GM19438 (cell line): ENCODE data around the gene NUP133.
"Not testable (repeated sequence)": the region's sequence is repeated elsewhere in the genome, so short reads cannot be mapped to it uniquely, and the experiment has no call there.

ENCODE experiments used
- ATAC-seq: cut with Tn5 transposase; IDR thresholded peaks from one replicate; pipeline ENCODE4 v1.9.1; 2021; ENCODE audit warnings: low read depth; ENCODE audit not compliant: unreplicated experiment

Gene NUP133

DNA sequence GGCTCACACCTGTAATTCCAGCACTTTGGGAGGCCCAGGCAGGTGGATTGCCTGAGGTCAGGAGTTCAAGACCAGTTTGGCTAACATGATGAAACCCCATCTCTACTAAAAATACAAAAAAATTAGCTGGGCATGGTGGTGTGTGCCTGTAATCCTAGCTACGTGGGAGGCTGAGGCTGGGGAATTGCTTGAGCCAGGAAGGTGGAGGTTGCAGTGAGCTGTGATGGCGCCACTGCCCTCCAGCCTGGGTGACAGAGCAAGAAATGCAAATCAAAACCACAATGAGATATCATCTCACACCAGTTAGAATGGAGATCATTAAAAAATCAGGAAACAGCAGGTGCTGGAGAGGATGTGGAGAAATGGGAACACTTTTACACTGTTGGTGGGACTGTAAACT lies 3.1 kb upstream of the NUP133 start:
- ATAC-seq = not testable (repeated sequence)

- ATAC-seq = no peak
Measured at GRCh38 chr1:229509576-229509975, 1.4 kb upstream of the NUP133 start.

DNA sequence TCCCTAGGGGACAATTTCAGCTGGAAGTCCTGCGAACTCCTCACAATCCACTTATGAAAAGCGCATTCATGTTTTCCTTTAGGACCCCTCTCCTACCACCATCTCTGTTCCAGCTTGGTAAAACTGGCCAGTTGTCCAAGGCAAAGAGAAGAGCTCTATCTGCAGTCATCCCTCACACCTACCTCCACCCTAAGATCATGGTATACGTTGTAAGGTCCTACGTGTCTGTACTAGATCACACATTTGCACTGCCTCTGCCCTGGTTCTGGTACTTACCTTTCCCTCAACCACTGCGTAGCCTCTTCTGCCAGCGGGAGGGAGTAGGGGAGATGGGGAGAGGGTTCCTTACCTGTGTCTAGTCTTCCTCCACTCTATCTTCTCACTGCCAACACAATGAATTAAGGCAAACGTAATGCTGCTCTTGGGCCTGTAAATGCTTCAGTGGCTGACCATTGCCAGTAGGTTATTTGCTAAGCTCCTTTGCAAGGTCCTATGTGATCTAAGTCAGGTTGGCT lies 739 bp upstream of the NUP133 start:
- no peak for ATAC-seq

- no peak for ATAC-seq
Measured at GRCh38 chr1:229507502-229507901, 639 bp downstream of the NUP133 start.

GRCh38 chr1:229506633-229507032 lies 1.5 kb downstream of the NUP133 start:
- no peak for ATAC-seq

GRCh38 chr1:229495782-229496181 lies 12.4 kb downstream of the NUP133 start:
- ATAC-seq = no peak

DNA sequence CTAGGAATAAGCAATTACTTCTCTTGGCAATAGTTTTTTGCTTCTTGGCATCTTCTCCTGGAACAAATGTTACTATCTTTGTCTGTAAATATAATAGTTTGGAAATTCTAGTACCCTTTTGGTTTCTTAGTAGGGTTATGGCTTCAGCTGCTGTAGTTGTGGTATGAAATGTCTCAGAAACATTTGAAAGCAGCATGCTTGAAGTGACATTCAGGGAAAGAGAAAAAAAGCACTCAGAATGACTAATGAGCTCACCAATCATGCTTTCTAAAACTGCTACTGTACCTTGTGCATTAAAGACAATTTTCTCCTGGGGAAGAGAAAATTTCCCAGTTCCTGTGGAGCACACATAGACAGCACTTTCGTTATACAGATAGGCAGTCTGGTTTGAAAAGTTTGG lies 21.0 kb downstream of the NUP133 start:
- ATAC-seq = no peak

DNA sequence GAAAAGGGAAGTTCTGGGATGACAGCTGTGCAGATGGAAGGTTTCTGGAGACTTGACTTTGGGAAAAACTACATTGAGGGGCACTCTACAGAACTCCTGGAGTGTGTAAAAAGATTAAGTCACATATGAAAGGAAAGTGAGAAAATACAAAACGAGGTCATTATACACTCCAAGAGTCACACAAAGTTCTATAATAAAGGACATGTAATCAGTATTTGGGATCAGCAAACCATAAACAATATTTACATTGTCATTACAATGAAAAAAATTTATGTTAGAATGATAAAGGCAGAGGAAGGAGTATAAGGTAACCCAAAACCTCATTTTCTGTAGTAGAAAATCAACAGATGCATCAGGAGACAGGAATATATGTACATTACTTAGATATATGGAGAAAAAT lies 22.8 kb downstream of the NUP133 start:
- no peak for ATAC-seq

- ATAC-seq = no peak
Measured at GRCh38 chr1:229482511-229482910, 25.6 kb downstream of the NUP133 start.

GRCh38 chr1:229480495-229480894 lies 27.6 kb downstream of the NUP133 start:
- ATAC-seq = no peak

- ATAC-seq = peak; percentile 78
Measured at GRCh38 chr1:229479660-229480399, 28.3 kb downstream of the NUP133 start.

GRCh38 chr1:229478852-229479251 lies 29.3 kb downstream of the NUP133 start:
- ATAC-seq = peak; percentile 63

DNA sequence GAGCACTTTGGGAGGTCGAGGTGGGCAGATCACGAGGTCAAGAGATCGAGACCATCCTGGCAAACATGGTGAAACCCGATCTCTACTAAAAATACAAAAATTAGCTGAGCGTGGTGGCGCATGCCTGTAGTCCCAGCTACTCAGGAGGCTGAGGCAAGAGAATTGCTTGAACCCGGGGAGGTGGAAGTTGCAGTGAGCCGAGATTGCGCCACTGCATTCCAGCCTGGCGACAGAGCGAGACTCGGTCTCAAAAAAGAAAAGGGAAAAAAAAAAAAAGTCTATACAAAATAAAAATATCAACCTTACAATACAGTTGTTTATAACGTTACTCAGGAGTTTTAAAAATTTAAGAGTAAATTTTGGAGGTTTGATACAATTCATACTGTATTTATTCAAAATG lies 32.3 kb downstream of the NUP133 start:
- ATAC-seq = not testable (repeated sequence)

DNA sequence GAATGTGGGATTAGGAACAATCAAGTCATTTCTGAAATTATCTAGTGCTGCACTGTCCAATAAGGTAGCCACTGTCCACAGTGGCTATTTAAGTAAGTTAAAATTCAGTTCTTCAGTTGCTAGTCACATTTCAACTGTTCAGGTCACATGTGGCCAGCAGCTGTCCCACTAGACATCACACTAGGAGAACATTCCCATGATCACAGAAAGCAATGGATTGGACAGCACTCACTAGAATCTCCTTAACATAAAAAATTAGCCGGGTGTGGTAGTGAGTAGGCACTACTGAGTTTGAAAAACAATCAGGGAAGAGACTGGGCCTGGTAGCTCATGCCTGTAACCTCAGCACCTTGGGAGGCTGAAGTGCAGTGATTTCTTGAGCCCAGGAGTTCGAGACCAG lies 33.6 kb downstream of the NUP133 start:
- ATAC-seq = no peak

DNA sequence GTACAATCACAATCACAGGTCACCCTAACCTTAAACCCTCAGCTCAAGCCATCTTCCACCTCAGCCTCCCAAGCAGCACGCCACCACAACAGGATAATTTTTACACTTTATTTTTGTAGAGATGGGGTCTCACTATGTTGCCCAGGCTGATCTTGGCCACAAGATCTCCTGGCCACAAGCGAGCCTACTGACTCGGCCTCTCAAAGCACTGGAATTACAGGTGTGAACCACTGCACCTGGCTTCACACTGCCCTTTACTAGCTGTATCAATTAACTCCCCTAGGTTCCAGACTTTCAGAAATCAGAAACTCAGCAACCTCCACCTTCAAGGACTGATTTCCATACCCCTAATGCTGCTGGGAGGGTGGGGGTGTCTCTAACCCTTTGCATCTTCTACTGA lies 37.0 kb downstream of the NUP133 start:
- no peak for ATAC-seq

DNA sequence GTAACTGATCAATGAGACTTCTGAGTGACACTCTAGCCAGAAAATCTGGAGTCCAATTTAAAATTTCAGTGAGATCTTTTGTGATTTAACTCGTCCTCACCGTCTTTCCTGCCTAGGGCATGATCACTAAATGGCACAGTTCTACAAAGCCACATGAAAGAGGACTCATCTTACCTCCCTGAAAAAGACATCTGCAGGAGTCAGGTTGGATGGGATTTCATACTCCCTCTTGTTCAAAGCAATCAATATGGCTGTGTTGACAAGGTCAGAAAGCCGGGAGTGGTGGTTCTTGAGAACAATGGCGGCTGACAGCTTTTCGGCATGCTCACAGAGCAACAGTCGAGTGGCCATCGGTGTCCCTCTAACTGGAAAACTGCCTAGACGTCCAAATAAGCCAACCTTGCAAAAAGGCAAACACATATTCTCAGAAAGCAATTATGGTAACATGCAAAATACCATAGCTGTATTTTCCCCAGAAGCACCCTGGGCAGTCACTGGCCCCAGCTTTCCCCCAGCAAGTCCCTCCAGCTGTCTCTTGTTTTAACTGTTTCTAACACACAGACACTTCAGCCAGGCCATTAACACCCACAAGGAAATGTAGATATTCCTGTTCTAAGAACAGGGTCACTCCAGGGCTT lies 37.6 kb downstream of the NUP133 start:
- ATAC-seq = no peak

- ATAC-seq = no peak
Measured at GRCh38 chr1:229466887-229467286, 41.3 kb downstream of the NUP133 start.

DNA sequence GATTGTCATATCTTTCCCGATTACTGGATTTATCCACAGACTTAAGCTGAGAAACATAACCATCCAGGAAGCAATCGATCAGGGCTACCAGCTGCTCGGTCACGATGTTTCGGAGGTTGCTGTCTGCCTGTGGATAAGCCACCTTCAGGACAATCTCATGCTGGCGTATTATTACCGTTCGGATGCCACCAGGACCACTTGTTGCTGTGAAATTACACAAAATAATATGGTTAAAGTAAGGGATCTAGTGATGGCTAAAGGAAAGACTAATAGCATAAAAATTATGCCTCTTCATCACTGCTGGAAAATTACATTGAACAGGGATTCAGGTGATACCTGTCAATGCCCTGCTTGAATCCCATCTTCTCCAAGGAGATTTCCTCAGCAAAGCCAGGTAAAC lies 43.5 kb downstream of the NUP133 start:
- no peak for ATAC-seq

DNA sequence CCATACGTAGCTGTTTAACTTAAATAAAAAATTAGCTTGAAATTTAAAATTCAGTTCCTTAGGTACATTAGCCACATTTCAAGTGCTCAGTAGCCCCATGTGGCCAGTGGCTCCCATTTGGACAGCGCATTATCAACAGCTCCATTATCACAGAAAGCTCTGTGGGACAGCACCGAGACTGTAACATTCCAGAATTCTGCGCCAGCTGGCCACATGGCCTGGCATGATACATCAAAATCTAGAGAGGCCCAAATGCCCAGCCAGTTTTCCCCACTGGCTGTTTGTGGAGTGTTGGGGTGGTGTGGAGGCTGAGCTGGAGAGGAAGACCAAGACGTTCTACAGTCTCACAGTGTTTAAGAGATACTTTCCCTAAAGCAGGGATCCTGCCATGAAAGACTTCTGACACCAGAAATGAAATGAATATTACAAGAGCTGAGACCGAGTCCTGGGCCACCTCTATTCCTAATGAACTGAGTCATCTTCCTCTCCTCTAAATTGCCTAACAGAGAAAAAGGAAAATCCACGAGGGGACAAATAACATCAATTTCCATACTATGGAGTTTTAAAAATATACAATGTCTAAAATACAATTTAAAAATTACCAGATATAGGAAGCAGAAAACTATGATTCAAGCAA lies 47.0 kb downstream of the NUP133 start:
- ATAC-seq = no peak

GRCh38 chr1:229459815-229460214 lies 48.3 kb downstream of the NUP133 start:
- no peak for ATAC-seq

DNA sequence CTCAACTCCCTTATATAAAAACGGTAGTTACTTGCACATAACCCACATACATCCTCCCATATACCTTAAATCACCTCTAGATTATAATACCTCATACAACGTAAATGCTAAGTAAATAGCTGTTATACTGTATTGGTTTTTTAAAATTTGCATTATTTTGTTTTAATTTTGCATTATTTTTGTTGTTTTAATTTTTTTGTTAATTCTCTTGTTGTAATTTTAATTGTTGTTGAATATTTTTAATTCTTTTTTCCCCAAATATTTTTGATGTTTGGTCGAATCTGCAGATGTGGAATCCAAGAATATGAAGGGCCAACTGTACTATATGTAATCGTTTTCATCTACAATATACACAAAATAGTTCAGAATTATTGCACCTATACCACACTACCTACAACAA lies 50.7 kb downstream of the NUP133 start:
- no peak for ATAC-seq

DNA sequence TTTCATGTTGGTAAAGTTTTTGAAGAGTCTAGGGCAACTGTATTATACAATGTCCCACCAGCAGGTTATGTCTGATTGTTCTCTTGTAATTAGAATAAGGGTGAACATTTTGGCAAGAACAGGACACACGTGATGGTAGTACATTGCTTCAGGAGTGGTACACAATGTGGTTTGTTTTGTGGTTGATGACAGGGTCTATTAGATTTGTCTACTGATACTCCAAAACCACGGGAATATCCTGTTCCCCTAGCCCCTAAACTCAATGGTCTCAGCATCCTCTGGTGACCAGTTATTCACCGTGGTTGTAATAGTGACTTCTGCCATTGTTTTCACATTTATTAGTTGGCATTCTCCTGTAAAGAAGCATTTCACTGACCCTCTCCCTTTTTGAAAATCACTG lies 52.1 kb downstream of the NUP133 start:
- no peak for ATAC-seq
